Calu3 (cell line): ENCODE measurements around the gene MAGI1. TPM values are rescaled to one million over a fixed set of nuclear protein-coding genes. Genes with fewer than 3 reads are reported as not detected.

Experiments
- BruUV-seq: library from RNA; stranded (reverse); fragments of 400-500 nt; replicated peaks from 2 replicates; lab custom pipeline; 2021; lab: Mats Ljungman, UMichigan
- CTCF ChIA-PET: fragments of 300-600 bp; sonication (Branson Sonifier 250); formaldehyde crosslinking; loops from one replicate; lab custom pipeline; 2022; ENCODE audit warnings: antibody characterized with exemption; lab: Charles Lee
- DNase-seq: peaks from one replicate; pipeline ENCODE4 v3.0.0; 2022
- H3K27ac Mint-ChIP-seq: one replicate; pipeline ENCODE4 v1.8.0; 2022; ENCODE audit warnings: mixed read lengths; ENCODE audit not compliant: unreplicated experiment
- H3K27me3 Mint-ChIP-seq: one replicate; pipeline ENCODE4 v1.8.0; 2022; ENCODE audit warnings: mixed read lengths; ENCODE audit not compliant: unreplicated experiment
- H3K36me3 Mint-ChIP-seq: one replicate; pipeline ENCODE4 v1.8.0; 2022; ENCODE audit warnings: mild to moderate bottlenecking, moderate library complexity, mixed read lengths; ENCODE audit not compliant: insufficient read depth, unreplicated experiment
- H3K4me1 Mint-ChIP-seq: one replicate; pipeline ENCODE4 v1.8.0; 2022; ENCODE audit warnings: mild to moderate bottlenecking, low read depth, mixed read lengths; ENCODE audit not compliant: unreplicated experiment
- H3K4me3 Mint-ChIP-seq: one replicate; pipeline ENCODE4 v1.8.0; 2022; ENCODE audit warnings: mild to moderate bottlenecking, low read depth, moderate library complexity, mixed read lengths; ENCODE audit not compliant: unreplicated experiment
- H3K9me3 Mint-ChIP-seq: one replicate; pipeline ENCODE4 v1.8.0; 2022; ENCODE audit warnings: low read depth, mixed read lengths; ENCODE audit not compliant: unreplicated experiment
- CTCF ChIP-seq: fragments of 200-600 bp; IDR thresholded peaks from one replicate; pipeline ENCODE4 v1.8.0; 2022; ENCODE audit warnings: antibody characterized with exemption; ENCODE audit not compliant: unreplicated experiment
- intact Hi-C: fragments of 100-400 bp; cut with micrococcal nuclease; formaldehyde crosslinking; loops from one replicate; pipeline ENCODE4 v1.10.0; 2022; ENCODE audit not compliant: unreplicated experiment
- total RNA-seq: library from RNA; stranded (reverse); gene quantifications from 2 replicates; pipeline ENCODE4 v1.2.3, GENCODE V29; 2022

The MAGI1 gene
- total RNA-seq, 1 experiment from 2014 or later: 76.4 TPM

GRCh38 chr3:65556934-65557577 lies 481.7 kb downstream of the MAGI1 start:
- Mint-ChIP-seq H3K36me3 (no peaks in the 10 kb centered on the region), H3K4me1 (peaks cover under 1% of the 10 kb centered on the region), H3K9me3 (no peaks in the 10 kb centered on the region), H3K27me3 (no peaks in the 10 kb centered on the region), H3K4me3 (no peak overlapping the region), H3K27ac (no peak overlapping the region)
- DNase-seq: no peak
- intact Hi-C loops: no loop called here
- no peak for TF ChIP-seq CTCF
- BruUV-seq: no TSS peak
- CTCF ChIA-PET: no interaction called here

DNA sequence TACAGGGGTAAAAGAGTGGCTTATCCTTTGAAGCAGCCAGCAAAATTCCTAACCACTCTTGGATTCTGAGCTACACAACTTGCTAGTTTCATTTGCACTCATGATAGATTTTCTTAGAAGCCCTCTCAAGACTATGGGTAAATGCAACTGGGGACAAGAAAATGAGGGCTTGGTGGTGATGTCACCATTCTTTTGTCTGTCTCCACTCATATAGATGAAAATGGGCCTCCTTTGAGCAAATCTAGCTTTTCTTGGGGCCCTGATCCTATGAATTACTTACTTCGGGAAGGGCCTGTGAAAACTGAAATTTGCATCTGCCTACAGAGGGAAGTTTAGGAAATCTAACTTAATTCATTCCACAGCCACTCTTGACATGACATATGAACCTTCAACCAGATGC lies 486.3 kb downstream of the MAGI1 start:
- BruUV-seq: no TSS peak
- H3K4me1 Mint-ChIP-seq: peaks cover 8% of the 10 kb centered on the region
- CTCF ChIA-PET: interaction anchor here (0.6 to 0.7 kb wide), 2 partner anchors 67 to 302 kb away, joined by 3 read pairs; no protein-coding TSS in a partner anchor
- intact Hi-C loops: no loop called here
- H3K27me3 Mint-ChIP-seq: no peaks in the 10 kb centered on the region
- H3K9me3 Mint-ChIP-seq: no peaks in the 10 kb centered on the region
- DNase-seq: no peak
- no peak overlapping the region for H3K4me3 Mint-ChIP-seq
- peaks cover 3% of the 10 kb centered on the region for H3K36me3 Mint-ChIP-seq
- no peak for TF ChIP-seq CTCF
- no peak overlapping the region for H3K27ac Mint-ChIP-seq

DNA sequence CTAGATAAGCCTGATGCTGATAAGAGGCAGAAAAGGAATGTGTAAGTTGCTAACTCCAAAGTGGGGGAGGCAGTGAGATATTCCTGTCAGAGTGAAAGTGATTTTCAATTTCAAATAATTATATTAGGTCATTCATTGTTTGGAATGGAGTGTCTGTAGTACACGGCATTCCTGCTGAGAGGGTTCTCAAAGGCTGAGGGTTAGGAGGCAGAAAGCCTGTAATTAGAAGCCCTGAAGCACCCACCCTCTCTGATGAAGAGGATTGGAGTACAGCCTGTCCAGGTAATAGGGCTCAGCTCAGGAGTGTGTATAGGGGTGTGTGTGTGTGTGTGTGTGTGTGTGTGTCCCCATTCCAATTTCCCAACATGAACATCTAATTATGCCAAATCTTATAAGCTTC lies 486.8 kb downstream of the MAGI1 start:
- H3K9me3 Mint-ChIP-seq: no peaks in the 10 kb centered on the region
- H3K36me3 Mint-ChIP-seq: peaks cover 3% of the 10 kb centered on the region
- TF ChIP-seq CTCF: no peak
- peaks cover 8% of the 10 kb centered on the region for H3K4me1 Mint-ChIP-seq
- BruUV-seq: no TSS peak
- H3K4me3 Mint-ChIP-seq: no peak overlapping the region
- no peak for DNase-seq
- no peaks in the 10 kb centered on the region for H3K27me3 Mint-ChIP-seq
- H3K27ac Mint-ChIP-seq: no peak overlapping the region
- CTCF ChIA-PET: interaction anchor here (0.6 kb wide), 1 partner anchor 302 kb away, joined by 3 read pairs; no protein-coding TSS in a partner anchor
- intact Hi-C loops: no loop called here

DNA sequence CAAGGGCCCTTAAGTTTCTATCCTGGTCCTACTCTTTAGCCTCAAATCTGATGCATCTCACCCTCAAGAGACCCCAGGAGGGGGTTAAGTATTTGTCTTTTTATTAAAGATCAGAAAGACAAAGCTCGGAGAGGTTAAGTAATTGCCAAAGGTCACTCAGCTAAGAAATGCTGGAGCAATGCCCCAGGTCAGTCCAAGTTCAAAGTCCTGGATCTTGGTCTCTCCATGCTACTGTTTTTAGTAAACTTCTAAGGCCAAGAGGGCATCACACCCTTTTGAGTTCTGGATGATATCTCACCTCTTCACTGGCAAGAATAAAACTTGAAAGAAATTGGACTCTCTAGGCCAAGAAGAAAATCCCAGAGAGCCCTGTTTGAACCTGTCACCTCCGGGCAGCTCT lies 488.6 kb downstream of the MAGI1 start:
- Mint-ChIP-seq H3K36me3 (peaks cover 3% of the 10 kb centered on the region), H3K27ac (no peak overlapping the region), H3K4me3 (no peak overlapping the region), H3K9me3 (no peaks in the 10 kb centered on the region), H3K4me1 (peaks cover 26% of the 10 kb centered on the region), H3K27me3 (no peaks in the 10 kb centered on the region)
- BruUV-seq: no TSS peak
- TF ChIP-seq CTCF: no peak
- intact Hi-C loops: no loop called here
- no peak for DNase-seq
- CTCF ChIA-PET: no interaction called here
